ENCODE results near the gene LKAAEAR1. TPM values are rescaled to one million over a fixed set of nuclear protein-coding genes. Genes with fewer than 3 reads are reported as not detected.

The LKAAEAR1 gene
- total and polyA plus RNA-seq, 2 of the 13 experiments (the other 11 are each of a cell fraction or from before 2014, with no cell fraction given): not detected

DNA sequence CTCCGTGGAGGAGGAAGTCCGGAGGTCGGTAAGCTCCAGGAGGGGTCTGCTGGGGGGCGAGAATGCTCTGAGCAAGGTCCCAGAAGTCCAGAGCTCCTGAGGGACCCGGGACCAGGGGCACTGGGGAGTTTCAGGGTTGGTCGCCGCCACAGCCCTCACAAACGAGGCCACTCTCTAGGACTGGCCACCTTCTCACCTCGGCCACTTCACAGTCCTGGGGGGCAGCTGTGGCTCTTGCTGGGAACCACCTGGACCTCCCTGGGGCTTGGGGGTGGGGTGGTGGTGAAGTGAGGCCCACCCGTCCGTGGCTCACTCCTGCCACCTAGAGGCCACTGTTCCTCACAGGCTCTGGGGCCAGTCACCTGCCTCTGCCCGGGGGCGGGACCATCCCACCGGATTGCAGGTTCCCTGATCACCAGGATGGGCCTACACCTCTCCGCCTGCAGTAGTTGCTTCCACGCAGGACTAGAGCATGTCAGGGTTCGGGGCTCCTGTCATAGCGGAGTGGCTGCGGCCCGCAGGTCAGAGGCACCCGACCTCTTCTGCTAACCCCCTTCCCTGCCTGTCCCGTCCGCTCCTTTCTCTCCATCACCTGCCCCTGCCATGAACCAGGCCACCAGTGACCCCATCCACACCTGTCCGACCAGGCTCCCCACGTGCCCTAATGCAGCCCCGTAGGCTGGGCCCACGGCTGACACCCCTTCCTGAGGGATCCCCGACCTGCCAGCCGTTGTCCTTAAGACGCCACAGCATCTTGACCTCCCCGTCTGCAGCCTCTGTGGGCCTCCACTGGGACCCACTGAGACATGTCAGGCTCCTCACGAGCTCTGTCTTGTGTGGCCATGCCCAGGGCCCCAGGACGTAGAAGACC, 26.3 kb downstream of the LKAAEAR1 start (continued):
- TF ChIP-seq, protein P1, sequence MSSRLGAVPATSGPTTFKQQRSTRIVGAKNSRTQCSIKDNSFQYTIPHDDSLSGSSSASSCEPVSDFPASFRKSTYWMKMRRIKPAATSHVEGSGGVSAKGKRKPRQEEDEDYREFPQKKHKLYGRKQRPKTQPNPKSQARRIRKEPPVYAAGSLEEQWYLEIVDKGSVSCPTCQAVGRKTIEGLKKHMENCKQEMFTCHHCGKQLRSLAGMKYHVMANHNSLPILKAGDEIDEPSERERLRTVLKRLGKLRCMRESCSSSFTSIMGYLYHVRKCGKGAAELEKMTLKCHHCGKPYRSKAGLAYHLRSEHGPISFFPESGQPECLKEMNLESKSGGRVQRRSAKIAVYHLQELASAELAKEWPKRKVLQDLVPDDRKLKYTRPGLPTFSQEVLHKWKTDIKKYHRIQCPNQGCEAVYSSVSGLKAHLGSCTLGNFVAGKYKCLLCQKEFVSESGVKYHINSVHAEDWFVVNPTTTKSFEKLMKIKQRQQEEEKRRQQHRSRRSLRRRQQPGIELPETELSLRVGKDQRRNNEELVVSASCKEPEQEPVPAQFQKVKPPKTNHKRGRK (CRISPR knock-in tag; IDR thresholded peaks at IDR 0.05): no peak
- TF ChIP-seq CCAR2 (optimal IDR thresholded peaks at IDR 0.05; ENCODE audit: low read depth, low read length): no peak
- TF ChIP-seq SOX13 (IDR thresholded peaks at IDR 0.05): no peak
- TF ChIP-seq SOX13 (CRISPR knock-in tag; conservative IDR thresholded peaks at IDR 0.05 in 1 of 2, IDR thresholded peaks at IDR 0.05 in 1 of 2): peak in 1 of 2 experiments; percentile 51; a peak in 1 of 4 replicates
- TF ChIP-seq CEBPZ (IDR thresholded peaks at IDR 0.05; ENCODE audit: low read length): no peak
- TF ChIP-seq ARID4A (CRISPR knock-in tag; IDR thresholded peaks at IDR 0.05; ENCODE audit: borderline replicate concordance): peak; percentile 31; the same call in 1 of the 2 replicates
- TF ChIP-seq ZNF788 (CRISPR knock-in tag; IDR thresholded peaks at IDR 0.05; ENCODE audit: borderline replicate concordance): peak; percentile 69; the same call in 1 of the 2 replicates
- TF ChIP-seq CSRNP1 (CRISPR knock-in tag; IDR thresholded peaks at IDR 0.05): peak; percentile 80; the same call in 1 of the 2 replicates
- no peak for TF ChIP-seq SP140L (CRISPR knock-in tag; IDR thresholded peaks at IDR 0.05; ENCODE audit: borderline replicate concordance)
- TF ChIP-seq ZFYVE20 (CRISPR knock-in tag; IDR thresholded peaks at IDR 0.05; ENCODE audit: borderline replicate concordance, low read depth): no peak
- TF ChIP-seq, protein P2, sequence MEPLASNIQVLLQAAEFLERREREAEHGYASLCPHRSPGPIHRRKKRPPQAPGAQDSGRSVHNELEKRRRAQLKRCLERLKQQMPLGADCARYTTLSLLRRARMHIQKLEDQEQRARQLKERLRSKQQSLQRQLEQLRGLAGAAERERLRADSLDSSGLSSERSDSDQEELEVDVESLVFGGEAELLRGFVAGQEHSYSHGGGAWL (CRISPR knock-in tag; IDR thresholded peaks at IDR 0.05): no peak
- TF ChIP-seq ZSCAN20 (CRISPR knock-in tag; IDR thresholded peaks at IDR 0.05; ENCODE audit: borderline replicate concordance): no peak; the same call in 1 of the 2 replicates
- TF ChIP-seq, protein P3, sequence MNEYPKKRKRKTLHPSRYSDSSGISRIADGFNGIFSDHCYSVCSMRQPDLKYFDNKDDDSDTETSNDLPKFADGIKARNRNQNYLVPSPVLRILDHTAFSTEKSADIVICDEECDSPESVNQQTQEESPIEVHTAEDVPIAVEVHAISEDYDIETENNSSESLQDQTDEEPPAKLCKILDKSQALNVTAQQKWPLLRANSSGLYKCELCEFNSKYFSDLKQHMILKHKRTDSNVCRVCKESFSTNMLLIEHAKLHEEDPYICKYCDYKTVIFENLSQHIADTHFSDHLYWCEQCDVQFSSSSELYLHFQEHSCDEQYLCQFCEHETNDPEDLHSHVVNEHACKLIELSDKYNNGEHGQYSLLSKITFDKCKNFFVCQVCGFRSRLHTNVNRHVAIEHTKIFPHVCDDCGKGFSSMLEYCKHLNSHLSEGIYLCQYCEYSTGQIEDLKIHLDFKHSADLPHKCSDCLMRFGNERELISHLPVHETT (CRISPR knock-in tag; conservative IDR thresholded peaks at IDR 0.05): no peak

Measured in HepG2 (cell line).